Neural progenitor cell (in vitro differentiated cells): Measurements from ENCODE around the gene SEMA3B.

ENCODE experiments used
- CTCF ChIP-seq: fragments of 200-600 bp; sonication (generic); IDR thresholded peaks from 2 replicates; pipeline ENCODE4 v1.5.1; 2017; ENCODE audit warnings: antibody characterized with exemption, mild to moderate bottlenecking
- EZH2 ChIP-seq: fragments of 200-600 bp; sonication (generic); IDR thresholded peaks from 2 replicates; pipeline ENCODE4 v1.6.1; 2017; ENCODE audit warnings: antibody characterized with exemption, mild to moderate bottlenecking, moderate library complexity

DNA sequence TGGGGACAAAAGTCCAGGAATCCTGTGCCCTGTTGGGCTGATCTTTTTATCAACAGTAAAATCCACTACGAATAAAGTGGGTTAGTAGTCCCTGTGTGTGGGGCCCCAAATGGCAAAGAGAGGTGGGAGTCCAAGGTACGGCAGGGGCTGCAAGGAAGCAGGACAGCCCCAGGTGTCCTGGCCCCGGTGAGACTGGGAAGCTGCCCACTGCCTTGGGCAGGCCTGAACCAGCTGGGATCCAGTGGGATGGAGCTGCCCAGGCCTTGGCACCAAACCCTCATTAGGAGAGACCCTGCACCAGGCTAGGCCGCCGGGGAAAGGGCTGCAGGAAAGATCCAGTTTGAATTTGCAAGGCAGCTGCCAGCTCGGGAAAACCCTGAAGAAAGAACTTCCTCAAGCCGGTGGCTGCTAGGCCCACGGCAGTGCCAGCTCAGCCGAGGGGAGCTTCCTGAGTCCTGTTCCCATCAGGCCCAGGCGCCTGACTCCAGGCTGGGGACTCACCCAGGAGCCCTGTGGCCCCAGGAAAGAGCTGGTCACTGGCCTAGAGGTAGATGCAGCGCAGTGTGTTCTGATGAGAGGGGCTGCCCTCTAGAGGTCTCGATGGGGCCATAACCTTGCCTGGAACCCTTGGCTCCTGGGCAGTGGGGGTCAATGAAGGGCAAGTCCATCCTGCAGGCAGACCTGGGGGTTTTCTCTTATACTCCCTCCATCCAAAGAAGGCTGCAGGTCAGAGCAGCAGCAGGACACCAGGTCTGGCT lies 47.4 kb upstream of the SEMA3B start:
- TF ChIP-seq CTCF, result peak; percentile 44
- no peak for TF ChIP-seq EZH2
